Measurements from ENCODE around the gene NOLC1.

DNA sequence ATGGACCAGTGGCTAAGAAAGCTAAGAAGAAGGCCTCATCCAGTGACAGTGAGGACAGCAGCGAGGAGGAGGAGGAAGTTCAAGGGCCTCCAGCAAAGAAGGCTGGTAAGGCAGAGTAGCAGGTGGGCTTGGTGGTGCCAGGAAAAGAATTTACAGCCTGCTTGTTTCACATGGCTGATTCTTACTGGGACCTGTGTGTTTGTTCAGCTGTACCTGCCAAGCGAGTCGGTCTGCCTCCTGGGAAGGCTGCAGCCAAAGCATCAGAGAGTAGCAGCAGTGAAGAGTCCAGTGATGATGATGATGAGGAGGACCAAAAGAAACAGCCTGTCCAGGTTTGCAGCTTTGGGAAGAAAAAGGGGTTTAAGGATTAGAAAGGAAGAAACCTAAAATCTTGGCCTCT, 5.0 kb downstream of the NOLC1 start:
- TF ChIP-seq, protein P1, sequence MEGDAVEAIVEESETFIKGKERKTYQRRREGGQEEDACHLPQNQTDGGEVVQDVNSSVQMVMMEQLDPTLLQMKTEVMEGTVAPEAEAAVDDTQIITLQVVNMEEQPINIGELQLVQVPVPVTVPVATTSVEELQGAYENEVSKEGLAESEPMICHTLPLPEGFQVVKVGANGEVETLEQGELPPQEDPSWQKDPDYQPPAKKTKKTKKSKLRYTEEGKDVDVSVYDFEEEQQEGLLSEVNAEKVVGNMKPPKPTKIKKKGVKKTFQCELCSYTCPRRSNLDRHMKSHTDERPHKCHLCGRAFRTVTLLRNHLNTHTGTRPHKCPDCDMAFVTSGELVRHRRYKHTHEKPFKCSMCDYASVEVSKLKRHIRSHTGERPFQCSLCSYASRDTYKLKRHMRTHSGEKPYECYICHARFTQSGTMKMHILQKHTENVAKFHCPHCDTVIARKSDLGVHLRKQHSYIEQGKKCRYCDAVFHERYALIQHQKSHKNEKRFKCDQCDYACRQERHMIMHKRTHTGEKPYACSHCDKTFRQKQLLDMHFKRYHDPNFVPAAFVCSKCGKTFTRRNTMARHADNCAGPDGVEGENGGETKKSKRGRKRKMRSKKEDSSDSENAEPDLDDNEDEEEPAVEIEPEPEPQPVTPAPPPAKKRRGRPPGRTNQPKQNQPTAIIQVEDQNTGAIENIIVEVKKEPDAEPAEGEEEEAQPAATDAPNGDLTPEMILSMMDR (IDR thresholded peaks at IDR 0.05; ENCODE audit: insufficient read depth, low read length, poor library complexity, severe bottlenecking): no peak
- TF ChIP-seq EZH2phosphoT487 (conservative IDR thresholded peaks at IDR 0.05; ENCODE audit: low read length): no peak

Data from SU-DHL-6 (cell line).